Fibroblast of lung (primary cell): ENCODE results near the gene TCF7L1.

Experiments
- CTCF ChIP-seq, 2 donors: IDR thresholded peaks in 1 of 2; conservative IDR thresholded peaks in 1 of 2; 1 replicate in 1 of 2; 2 replicates in 1 of 2; pipeline ENCODE4 v1.5.1; 2011 to 2012; ENCODE audit warnings: low read length in 2 of 2, control low read depth in 1 of 2, inconsistent platforms in 1 of 2, low read depth in 1 of 2, mild to moderate bottlenecking in 1 of 2
- EZH2 ChIP-seq: IDR thresholded peaks from 2 replicates; pipeline ENCODE4 v1.5.1; 2012; ENCODE audit warnings: low read length, control low read depth, mild to moderate bottlenecking; ENCODE audit errors: missing control alignments

- TF ChIP-seq CTCF (conservative IDR thresholded peaks at IDR 0.05 in 1 of 2, IDR thresholded peaks at IDR 0.05 in 1 of 2; ENCODE audit: low read depth in 1 of 2, low read length in 2 of 2) (no peak), EZH2 (no peak)
Observed at GRCh38 chr2:85242321-85242720, 109.1 kb downstream of the TCF7L1 start.
